Stimulated activated memory B cell treated with anti-CD40 and anti-IgM and Interleukin-4, amounts not matched to agents 10 μg/mL and 1 μg/mL and 100 μg/mL, for 72 hours (primary cell): ENCODE data around the gene ARHGEF10L.
A peak's percentile ranks its signal among the peaks of the same experiment; 100 is the strongest.

ENCODE experiments used
- ATAC-seq: fragments of 150-1000 bp; cut with Tn5 transposase; 2 replicates; pipeline ENCODE4 v1.10.0; 2021
- H3K27ac Mint-ChIP-seq: one replicate; pipeline ENCODE4 v1.8.0; 2022; ENCODE audit warnings: mild to moderate bottlenecking, mixed read lengths
- H3K27me3 Mint-ChIP-seq: one replicate; pipeline ENCODE4 v1.8.0; 2022; ENCODE audit warnings: mixed read lengths
- H3K36me3 Mint-ChIP-seq: one replicate; pipeline ENCODE4 v1.8.0; 2022; ENCODE audit warnings: mixed read lengths
- H3K4me1 Mint-ChIP-seq: one replicate; pipeline ENCODE4 v1.8.0; 2022; ENCODE audit warnings: mixed read lengths
- H3K4me3 Mint-ChIP-seq: one replicate; pipeline ENCODE4 v1.8.0; 2022; ENCODE audit warnings: mild to moderate bottlenecking, moderate library complexity, mixed read lengths
- H3K9me3 Mint-ChIP-seq: one replicate; pipeline ENCODE4 v1.8.0; 2022; ENCODE audit warnings: mixed read lengths

The ARHGEF10L gene

DNA sequence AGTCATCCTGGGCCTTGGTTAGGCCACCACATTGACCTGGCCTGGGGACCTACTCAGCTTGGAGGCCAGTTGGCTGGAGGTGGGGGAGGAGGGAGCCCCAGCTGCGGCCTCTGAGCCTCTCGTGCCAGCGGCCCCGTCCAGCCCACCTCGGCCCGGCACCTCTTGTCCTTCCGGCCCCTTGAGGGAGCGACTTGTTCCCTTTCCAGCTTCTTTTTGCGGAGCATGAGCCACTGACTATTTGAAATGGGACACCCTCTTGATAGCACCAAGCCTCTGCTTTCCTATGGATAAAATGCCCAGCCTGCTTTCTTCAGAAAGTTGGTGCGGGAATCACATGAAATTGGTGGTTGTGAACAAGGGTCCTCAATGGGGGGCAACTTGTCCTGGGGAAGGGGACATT is 24.7 kb upstream of the ARHGEF10L start:
- Mint-ChIP-seq H3K27ac (no peak overlapping the region), H3K4me3 (no peak overlapping the region), H3K4me1 (peaks cover 8% of the 10 kb centered on the region), H3K36me3 (no peaks in the 10 kb centered on the region), H3K27me3 (peaks cover 53% of the 10 kb centered on the region), H3K9me3 (no peaks in the 10 kb centered on the region)
- no peak for ATAC-seq

DNA sequence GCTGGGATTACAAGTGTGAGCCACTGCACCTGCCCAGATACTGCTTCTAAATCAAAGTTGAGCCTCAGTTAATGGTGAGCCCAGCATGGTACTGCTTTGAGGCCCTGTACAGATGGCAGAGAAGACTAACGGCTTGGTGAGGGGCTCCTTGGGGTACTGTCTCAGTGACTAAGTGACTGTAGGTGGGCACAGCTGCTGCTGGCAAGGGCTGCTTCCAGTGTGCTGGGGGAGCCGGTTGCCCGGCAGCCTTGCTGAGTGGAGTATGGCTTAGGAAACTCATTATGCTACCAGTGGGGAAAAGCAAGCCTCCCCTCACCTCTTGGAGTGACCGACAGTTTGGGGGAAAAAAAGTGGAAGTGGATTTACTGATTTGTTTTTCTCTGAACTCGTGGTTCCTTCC is 23.6 kb upstream of the ARHGEF10L start:
- peaks cover 64% of the 10 kb centered on the region for H3K27me3 Mint-ChIP-seq
- H3K4me1 Mint-ChIP-seq: peaks cover 8% of the 10 kb centered on the region
- no peaks in the 10 kb centered on the region for H3K9me3 Mint-ChIP-seq
- no peak for ATAC-seq
- H3K27ac Mint-ChIP-seq: no peak overlapping the region
- H3K4me3 Mint-ChIP-seq: no peak overlapping the region
- H3K36me3 Mint-ChIP-seq: no peaks in the 10 kb centered on the region

DNA sequence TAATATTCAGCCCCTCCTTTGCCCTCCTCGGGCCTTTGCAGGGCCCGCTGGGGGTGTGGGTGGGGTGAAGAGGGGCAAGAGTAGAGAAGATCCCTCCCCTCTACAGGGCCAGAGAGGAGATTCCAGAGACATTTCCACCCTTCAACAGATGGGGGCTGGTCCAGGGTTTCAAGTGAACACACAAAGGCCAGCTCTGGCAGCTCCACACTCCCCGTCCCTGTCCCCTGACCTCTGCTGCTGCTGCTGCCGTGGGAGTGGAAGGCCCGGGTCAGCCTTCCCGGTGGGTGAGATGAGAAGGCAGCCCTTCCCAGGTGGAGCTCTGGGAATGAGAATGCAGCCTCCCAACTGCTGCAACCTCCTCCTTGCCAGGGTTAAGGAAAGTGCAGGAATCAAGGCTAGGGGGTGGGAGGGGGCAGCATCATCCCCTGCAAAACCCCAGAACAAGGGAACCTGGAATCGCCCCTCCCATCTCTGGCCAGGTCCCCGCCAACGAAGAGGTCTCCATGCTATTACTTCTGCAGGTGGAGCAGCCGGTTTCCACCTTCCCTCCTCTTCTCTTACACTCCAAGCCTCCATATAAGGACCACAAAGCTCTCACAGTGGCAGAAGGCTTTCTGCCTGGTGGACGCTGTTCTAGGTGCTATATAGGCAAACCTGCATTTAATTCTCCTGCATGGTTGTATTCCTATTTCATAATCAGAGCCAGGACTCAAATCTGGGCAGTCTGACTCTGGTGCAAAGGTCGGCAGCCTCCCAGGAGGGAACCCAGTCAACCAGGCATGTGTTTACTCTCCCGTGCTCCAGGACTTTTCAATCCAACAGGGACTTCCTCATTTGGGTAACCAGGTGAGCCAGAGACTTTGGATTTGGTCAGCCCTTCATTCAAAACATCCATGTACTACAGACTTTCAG is 22.9 kb upstream of the ARHGEF10L start:
- H3K9me3 Mint-ChIP-seq: no peaks in the 10 kb centered on the region
- H3K27me3 Mint-ChIP-seq: peaks cover 68% of the 10 kb centered on the region
- peaks cover 8% of the 10 kb centered on the region for H3K4me1 Mint-ChIP-seq
- no peak overlapping the region for H3K4me3 Mint-ChIP-seq
- H3K36me3 Mint-ChIP-seq: no peaks in the 10 kb centered on the region
- H3K27ac Mint-ChIP-seq: no peak overlapping the region
- ATAC-seq: no peak

DNA sequence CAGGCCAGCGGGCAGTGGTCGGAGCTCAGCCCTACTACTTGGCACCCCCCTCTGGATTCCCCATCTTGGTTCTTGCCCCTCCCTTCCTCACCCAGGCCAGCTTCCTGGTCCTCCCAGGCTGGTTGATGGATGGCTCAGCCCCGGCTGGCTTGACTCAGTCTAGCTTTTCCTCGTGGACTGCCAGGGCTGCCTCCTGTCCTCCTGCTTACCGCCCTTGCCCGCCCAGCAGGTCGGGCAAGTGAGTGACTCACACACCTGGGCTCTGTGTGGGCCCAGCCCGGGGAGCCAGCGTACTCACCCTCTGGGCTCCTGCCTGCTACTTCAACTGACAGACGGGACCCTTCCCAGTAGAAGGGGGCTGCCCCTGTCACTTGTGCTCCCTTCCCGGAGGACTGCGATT is 19.5 kb upstream of the ARHGEF10L start:
- H3K36me3 Mint-ChIP-seq: no peaks in the 10 kb centered on the region
- no peak overlapping the region for H3K4me3 Mint-ChIP-seq
- no peaks in the 10 kb centered on the region for H3K9me3 Mint-ChIP-seq
- H3K27ac Mint-ChIP-seq: no peak overlapping the region
- peaks cover 86% of the 10 kb centered on the region for H3K27me3 Mint-ChIP-seq
- no peak for ATAC-seq
- H3K4me1 Mint-ChIP-seq: peaks cover 8% of the 10 kb centered on the region

DNA sequence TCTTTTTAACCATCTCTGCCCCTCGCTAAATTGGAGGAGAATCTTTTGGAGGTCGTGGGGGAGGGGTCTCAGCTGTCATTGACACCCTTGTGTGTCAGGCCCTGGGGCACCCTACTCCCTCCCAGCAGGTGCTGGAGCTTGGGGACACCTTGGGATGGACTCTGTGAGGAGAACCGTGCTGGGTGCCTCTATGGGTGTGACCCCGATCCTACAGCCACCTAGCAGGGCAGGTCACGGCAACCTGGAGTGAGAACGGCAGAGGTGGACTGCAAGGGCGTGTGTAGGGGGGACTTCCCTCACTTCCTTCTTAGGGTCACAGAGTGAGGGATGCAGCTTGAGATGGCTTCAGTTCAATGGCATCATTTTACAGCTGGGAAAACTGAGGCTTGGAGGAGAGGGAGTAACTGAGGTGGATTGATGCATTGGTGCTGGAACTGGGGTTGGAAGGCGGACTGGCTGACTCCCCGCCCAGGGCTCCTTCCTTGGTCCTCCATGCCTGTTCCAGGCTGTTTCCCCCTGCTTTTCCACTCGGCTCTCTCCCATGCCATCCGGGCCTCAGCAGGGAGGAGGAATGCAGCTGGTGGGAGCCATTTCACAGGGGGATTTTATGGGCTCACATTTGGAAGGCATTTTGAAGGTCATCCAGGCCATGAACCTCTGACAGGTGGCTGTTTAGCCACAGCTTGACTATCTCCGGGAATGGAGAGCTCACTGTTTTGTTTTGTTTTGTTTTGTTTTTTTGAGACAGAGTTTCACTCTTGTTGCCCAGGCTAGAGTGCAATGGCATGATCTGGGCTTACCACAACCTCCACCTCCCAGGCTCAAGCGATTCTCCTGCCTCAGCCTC is 18.8 kb upstream of the ARHGEF10L start:
- Mint-ChIP-seq H3K9me3 (no peaks in the 10 kb centered on the region), H3K27ac (no peak overlapping the region), H3K4me1 (peaks cover 8% of the 10 kb centered on the region), H3K36me3 (no peaks in the 10 kb centered on the region), H3K4me3 (no peak overlapping the region), H3K27me3 (peaks cover 83% of the 10 kb centered on the region)
- no peak for ATAC-seq

DNA sequence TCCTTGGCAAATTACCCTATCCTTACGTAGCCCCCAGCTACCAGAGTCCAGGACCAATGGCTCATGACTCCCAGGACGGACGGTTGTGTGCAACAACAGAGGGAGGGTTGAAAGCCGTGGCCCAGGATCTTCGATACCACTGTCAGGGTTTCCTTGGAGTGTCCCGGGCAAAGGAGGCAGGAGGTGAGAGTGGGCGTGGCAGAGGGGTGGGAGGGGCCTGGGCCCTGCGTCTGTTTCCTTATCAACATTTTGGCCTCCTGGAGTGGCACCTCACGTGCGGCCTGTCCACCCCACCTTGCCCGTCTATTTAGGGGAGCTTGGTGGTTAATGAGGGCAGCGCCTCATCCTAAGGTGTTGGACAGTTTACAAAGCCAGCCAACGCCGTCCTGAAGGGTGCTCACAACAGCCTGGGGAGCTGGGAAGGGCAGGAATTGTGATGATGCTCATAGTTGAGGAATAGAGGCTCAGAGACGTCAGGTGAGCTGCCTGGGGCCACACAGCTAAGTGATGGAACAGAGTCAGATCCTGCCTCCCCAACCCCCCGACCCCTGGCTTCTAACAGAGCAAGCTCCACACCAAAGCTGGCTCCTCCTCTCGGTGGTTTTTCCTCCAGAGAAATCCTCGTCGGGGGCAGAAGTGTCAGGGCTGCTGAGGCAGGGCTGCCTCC is 17.4 kb upstream of the ARHGEF10L start:
- no peak overlapping the region for H3K4me3 Mint-ChIP-seq
- H3K9me3 Mint-ChIP-seq: no peaks in the 10 kb centered on the region
- no peaks in the 10 kb centered on the region for H3K36me3 Mint-ChIP-seq
- no peak overlapping the region for H3K27ac Mint-ChIP-seq
- H3K27me3 Mint-ChIP-seq: peaks cover 69% of the 10 kb centered on the region
- H3K4me1 Mint-ChIP-seq: no peaks in the 10 kb centered on the region
- ATAC-seq: no peak

DNA sequence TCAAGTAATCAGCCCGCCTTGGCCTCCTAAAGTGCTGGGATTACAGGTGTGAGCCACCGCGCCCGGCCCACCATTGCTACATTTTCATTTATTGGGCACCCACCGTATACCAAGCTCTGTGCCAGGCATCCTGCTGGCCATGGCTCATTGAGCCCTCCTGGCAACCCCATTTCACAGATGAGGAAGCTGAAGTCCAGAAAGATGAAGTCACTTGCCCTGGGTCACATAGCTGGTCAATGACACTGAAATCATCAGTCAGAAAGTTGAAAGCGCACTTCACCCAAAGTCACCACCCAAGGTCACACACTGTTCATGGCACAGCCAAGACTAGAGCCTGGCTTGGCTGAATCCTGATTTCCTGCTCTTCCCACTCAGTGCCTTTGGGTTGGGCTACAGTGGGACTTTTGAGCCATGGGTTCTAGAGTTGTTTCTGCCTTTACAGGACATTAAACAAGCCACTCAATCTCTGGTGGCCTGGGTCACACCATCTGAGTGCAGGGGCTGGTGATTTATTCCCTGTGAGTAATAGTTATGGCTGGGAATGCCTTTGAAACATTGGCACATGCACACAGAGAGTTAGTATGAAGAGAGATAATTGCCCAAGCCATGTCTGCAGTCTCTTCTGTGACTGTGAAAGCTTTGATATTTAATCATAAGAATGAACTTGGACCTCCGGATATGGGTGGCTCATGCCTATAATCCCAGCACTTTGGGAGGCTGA is 16.0 kb upstream of the ARHGEF10L start:
- Mint-ChIP-seq H3K27me3 (peaks cover 57% of the 10 kb centered on the region), H3K4me3 (no peak overlapping the region), H3K4me1 (no peaks in the 10 kb centered on the region), H3K9me3 (no peaks in the 10 kb centered on the region), H3K36me3 (no peaks in the 10 kb centered on the region), H3K27ac (no peak overlapping the region)
- no peak for ATAC-seq

DNA sequence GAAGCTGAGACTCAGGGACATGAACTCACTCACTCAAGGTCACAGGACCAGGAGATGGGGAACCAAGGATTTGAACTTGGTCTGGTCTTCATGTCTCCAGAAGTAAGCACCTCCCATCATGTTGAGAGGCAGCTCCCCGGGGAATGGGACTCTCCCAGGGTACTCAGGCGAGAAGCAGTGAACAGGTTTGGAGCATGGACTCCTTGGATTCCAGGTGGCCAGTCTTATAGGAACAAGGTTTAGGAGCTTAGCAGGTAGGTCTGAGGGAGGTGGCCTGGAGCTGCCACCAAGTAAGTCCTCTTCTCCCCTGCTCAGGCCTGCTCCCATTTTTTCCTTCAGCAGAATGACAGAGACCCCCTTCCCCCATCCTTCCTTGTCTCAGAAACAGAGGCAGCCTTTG is 14.9 kb upstream of the ARHGEF10L start:
- Mint-ChIP-seq H3K36me3 (no peaks in the 10 kb centered on the region), H3K27ac (no peak overlapping the region), H3K4me3 (no peak overlapping the region), H3K27me3 (peaks cover 52% of the 10 kb centered on the region), H3K4me1 (no peaks in the 10 kb centered on the region), H3K9me3 (no peaks in the 10 kb centered on the region)
- no peak for ATAC-seq

DNA sequence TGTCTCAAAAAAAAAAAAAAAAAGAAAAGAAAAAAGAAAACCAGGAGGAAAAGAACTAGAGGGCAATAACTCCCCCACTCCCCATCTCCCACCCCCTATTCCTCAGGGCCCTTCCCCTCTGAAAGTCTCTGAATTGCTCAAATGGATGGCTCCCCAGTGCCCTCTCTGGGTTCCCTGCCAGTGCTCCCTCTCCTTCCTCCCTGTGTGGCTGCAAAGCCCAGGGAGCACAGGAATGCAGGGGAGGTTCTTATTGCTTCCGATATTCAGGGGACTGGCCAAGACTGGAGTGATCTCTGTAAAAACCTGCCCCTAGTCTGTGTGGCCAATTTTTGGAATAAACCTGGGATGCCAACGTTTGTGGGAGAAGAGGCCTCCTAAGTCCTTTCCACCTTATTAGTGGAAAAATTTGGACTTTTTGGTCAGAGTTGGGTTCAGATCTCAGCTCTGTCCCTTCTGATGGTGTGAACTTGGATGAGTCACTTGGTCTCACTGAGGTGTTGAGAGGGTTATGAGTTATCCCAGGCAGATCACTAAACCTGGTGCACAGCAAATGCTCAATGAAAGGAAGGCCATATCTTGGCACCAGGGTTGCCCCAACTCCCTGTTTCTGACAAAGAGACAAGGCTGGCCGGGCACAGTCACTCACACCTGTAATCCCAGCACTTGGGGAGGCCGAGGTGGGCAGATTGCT is 13.4 kb upstream of the ARHGEF10L start:
- peaks cover 41% of the 10 kb centered on the region for H3K27me3 Mint-ChIP-seq
- peaks cover 11% of the 10 kb centered on the region for H3K4me1 Mint-ChIP-seq
- H3K27ac Mint-ChIP-seq: no peak overlapping the region
- no peaks in the 10 kb centered on the region for H3K36me3 Mint-ChIP-seq
- H3K9me3 Mint-ChIP-seq: no peaks in the 10 kb centered on the region
- no peak overlapping the region for H3K4me3 Mint-ChIP-seq
- no peak for ATAC-seq

DNA sequence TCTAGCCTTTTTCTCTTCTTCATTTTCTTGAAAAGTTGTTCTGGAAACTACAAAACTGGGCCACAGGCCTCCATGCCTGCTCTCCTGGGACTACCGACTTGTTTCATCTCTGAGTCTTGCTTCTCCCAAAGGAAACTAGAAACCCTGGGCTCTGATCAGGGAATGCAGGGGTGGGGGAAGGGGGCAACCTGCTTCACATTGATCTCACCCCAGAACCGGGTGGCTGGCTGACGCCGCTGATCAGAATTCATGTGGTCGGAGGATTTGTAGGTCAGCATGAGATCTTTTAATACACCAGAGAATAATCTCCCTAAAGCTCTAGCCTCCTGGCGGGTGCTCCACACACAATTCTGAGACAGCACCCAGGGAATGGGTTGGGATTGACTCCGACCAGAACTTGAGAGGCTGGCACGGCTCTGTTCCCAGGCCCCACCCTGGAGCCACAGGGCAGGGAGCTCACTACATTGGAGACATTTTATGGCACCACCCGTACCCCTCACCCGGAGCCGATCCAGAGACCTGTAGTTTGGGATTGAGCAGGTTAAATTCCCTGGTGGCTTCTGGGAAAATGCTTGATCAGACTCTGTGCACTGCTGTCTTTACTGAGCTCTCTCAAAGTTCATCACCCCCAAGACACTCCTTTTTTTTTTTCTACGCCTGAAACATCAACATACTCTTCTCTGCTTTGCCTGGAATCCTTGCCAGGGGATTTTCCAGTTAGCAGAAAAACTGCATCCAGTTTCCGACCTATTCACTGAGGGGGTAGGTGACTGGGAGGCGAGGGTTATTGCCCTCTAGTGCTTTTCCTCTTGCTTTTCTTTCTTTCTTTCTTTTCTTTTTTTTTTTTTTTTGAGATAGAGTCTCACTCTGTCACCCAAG is 12.2 kb upstream of the ARHGEF10L start:
- no peak for ATAC-seq
- Mint-ChIP-seq H3K27me3 (peaks cover 30% of the 10 kb centered on the region), H3K9me3 (no peaks in the 10 kb centered on the region), H3K27ac (no peak overlapping the region), H3K36me3 (no peaks in the 10 kb centered on the region), H3K4me1 (peaks cover 13% of the 10 kb centered on the region), H3K4me3 (no peak overlapping the region)

DNA sequence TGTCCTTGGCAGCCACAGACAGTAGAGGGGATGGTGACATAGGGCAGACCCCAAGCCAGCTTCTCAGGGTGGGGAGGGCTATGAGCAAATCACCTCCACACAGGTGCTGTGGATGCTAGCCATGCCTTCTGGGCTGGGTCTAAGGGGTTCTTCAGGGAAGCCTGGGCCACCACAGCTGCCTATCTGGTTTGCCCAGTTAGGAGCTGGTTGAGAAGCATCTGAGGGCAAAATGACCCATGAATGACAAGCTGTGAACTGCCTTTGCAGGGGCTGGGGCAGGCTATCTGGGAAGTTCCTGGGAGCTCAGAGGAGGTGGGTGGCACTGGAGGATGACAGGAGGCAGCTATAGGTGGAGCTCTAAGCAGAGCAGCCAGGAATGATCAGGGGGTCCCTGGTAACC is 10.1 kb upstream of the ARHGEF10L start:
- no peak overlapping the region for H3K27ac Mint-ChIP-seq
- H3K36me3 Mint-ChIP-seq: no peaks in the 10 kb centered on the region
- H3K4me3 Mint-ChIP-seq: no peak overlapping the region
- no peak for ATAC-seq
- H3K9me3 Mint-ChIP-seq: no peaks in the 10 kb centered on the region
- peaks cover 16% of the 10 kb centered on the region for H3K27me3 Mint-ChIP-seq
- H3K4me1 Mint-ChIP-seq: peaks cover 13% of the 10 kb centered on the region

DNA sequence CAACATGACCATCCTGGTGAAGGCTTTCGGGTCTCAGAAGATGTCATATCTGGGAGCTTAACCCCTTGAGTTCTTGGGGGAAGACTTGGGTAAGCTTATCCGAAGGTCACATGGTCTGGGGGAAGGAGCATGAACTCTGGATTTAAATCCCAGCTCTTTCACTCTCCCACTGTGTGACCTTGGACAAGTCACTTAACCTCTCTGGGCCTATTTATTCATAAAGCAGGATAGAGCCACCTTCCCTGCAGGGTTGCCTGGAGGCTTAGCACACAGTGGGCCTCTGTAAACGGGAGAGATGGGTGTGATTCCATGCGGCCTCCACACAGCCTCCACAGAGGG is 8.2 kb upstream of the ARHGEF10L start:
- Mint-ChIP-seq H3K4me1 (peaks cover 22% of the 10 kb centered on the region), H3K27me3 (peaks cover 7% of the 10 kb centered on the region), H3K36me3 (no peaks in the 10 kb centered on the region), H3K9me3 (no peaks in the 10 kb centered on the region), H3K27ac (no peak overlapping the region), H3K4me3 (no peak overlapping the region)
- no peak for ATAC-seq

DNA sequence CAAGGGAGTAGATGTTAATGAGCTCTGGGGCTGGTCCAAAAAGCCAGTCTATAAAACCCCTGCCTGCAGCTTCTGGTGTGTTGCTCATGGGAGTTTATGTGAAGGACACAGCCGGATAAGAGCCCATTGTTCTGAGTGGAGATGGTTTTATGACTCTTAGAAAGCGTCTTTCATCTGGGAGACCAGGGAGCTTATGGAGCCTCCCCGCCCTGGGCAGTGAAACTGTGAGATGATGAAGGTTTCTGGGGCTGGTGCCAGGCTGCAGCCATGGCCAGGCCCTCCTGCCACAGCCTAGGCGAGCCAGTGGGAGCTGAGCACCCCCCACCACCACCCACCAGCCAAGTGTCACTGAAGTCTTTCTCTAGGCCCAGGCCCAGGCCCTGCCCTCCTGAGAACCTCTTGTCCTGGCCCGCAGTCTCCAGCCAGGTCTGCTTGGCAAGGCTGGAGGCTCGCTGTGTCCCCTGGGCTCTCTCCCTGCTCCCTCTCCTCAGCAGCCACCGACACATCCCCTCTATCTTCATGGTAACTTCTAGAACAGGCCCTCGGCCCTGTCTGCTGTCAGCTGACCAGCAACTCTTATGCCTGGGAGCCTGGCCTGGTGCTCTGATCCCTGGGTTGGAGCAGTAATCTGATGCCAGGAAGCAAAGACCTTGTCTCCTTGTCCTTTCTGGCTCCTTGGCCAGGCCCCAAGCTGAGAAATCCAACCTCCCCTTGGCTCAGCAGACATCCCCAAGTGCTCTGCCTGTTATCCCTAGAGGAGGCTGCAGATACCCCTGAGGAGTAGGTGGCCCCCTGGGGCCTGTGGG is 7.6 kb upstream of the ARHGEF10L start:
- peaks cover 28% of the 10 kb centered on the region for H3K4me1 Mint-ChIP-seq
- no peaks in the 10 kb centered on the region for H3K36me3 Mint-ChIP-seq
- H3K27ac Mint-ChIP-seq: peak overlapping the region; percentile 53
- H3K4me3 Mint-ChIP-seq: no peak overlapping the region
- ATAC-seq: no peak
- H3K9me3 Mint-ChIP-seq: no peaks in the 10 kb centered on the region
- peaks cover 7% of the 10 kb centered on the region for H3K27me3 Mint-ChIP-seq
